HG03280 (cell line): Measurements from ENCODE around the gene TCF7.
A peak's percentile ranks its signal among the peaks of the same experiment; 100 is the strongest.

Source experiments
- ATAC-seq: cut with Tn5 transposase; IDR thresholded peaks from one replicate; pipeline ENCODE4 v1.9.1; 2021; ENCODE audit warnings: mild to moderate bottlenecking, moderate library complexity; ENCODE audit not compliant: unreplicated experiment

TCF7 gene

GRCh38 chr5:134111741-134112647 lies 2.5 kb upstream of the TCF7 start:
- no peak for ATAC-seq

GRCh38 chr5:134112726-134113362 lies 1.6 kb upstream of the TCF7 start:
- no peak for ATAC-seq

- ATAC-seq, result no peak
Observed at GRCh38 chr5:134113363-134113889, 1.1 kb upstream of the TCF7 start.

GRCh38 chr5:134114886-134115805 lies 665 bp downstream of the TCF7 start:
- peak; percentile 3 for ATAC-seq

- ATAC-seq, result no peak
Observed at GRCh38 chr5:134115806-134116175, 1.3 kb downstream of the TCF7 start.

GRCh38 chr5:134116286-134116685 lies 1.8 kb downstream of the TCF7 start:
- ATAC-seq, result no peak

GRCh38 chr5:134116789-134117761 lies 2.6 kb downstream of the TCF7 start:
- ATAC-seq, result no peak

GRCh38 chr5:134118212-134118835 lies 3.8 kb downstream of the TCF7 start:
- ATAC-seq, result no peak

GRCh38 chr5:134119720-134120119 lies 5.2 kb downstream of the TCF7 start:
- no peak for ATAC-seq

- no peak for ATAC-seq
Observed at GRCh38 chr5:134120386-134121138, 6.1 kb downstream of the TCF7 start.

- ATAC-seq, result no peak
Observed at GRCh38 chr5:134122530-134122929, 8.0 kb downstream of the TCF7 start.

GRCh38 chr5:134123360-134123759 lies 8.9 kb downstream of the TCF7 start:
- ATAC-seq, result no peak

GRCh38 chr5:134124289-134125038 lies 10.0 kb downstream of the TCF7 start:
- ATAC-seq, result no peak

- ATAC-seq, result no peak
Observed at GRCh38 chr5:134125039-134126015, 10.8 kb downstream of the TCF7 start.

GRCh38 chr5:134127376-134127861 lies 12.9 kb downstream of the TCF7 start:
- ATAC-seq, result peak; percentile 56

- ATAC-seq, result no peak
Observed at GRCh38 chr5:134127988-134128647, 13.6 kb downstream of the TCF7 start.
